GM18508 (cell line): ENCODE data around the gene TOGARAM1.
"Not testable (repeated sequence)": the region's sequence is repeated elsewhere in the genome, so short reads cannot be mapped to it uniquely, and the experiment has no call there.

Experiments
- ATAC-seq: cut with Tn5 transposase; IDR thresholded peaks from one replicate; pipeline ENCODE4 v1.9.1; 2021; ENCODE audit warnings: moderate number of reproducible peaks; ENCODE audit not compliant: insufficient read depth, unreplicated experiment

Gene TOGARAM1

GRCh38 chr14:45028107-45028626 is 66.2 kb downstream of the TOGARAM1 start:
- no peak for ATAC-seq

GRCh38 chr14:45034730-45035129 is 72.7 kb downstream of the TOGARAM1 start:
- ATAC-seq = no peak

DNA sequence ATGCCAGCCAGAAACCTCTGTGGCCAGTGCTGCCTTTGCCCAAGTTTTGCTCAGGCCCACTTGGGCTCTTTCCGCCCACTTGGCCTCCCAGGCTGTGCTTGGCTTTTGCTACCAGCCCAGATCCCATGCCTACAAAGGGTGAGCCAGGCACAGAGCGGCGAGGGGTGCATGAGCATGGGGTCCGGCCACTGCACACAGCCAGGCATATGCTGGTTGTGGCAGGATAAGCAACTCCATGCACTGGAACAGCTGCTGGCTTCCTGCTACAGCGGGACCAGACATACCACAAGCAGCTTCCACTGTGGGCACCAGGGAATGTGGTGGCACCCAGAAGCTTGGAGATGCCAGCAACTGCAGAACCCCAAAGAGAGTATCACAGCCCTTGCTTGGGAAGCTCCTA is 76.3 kb downstream of the TOGARAM1 start:
- ATAC-seq = no peak

- ATAC-seq = no peak
Observed at GRCh38 chr14:45038865-45039264, 76.9 kb downstream of the TOGARAM1 start.

GRCh38 chr14:45039390-45039789 is 77.4 kb downstream of the TOGARAM1 start:
- ATAC-seq = no peak

DNA sequence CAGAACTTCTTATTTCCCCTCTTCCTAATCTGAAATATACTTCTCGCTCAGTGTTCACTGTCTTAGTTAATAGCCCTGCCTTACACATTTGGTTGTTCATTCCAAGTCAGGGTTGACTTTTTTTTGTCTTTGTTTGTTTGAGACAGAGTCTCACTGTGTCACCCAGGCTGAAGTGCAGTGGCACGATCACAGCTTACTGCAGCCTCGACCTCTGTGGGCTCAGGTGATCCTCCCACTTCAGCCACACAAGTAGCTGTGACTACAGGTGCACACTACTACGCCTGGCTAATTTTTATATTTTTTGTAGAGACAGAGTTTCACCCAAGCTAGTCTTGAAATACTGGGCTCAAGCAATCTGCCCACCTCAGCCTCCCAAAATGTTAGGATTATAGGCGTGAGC is 79.7 kb downstream of the TOGARAM1 start:
- ATAC-seq = no peak

DNA sequence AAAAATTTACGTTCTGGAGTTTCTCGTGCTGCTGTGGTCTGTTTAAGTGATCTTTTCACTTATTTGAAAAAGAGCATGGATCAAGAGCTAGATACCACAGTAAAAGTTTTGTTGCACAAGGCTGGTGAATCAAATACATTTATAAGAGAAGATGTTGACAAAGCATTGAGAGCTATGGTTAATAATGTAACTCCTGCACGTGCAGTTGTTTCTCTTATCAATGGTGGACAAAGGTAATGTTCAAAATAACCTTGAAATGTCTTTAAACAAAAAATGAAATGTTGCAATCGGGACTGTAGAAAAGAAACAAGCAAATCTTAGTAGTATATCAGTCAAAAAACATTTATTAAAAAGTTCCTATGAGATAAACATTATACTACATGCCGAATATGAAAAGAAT is 82.6 kb downstream of the TOGARAM1 start:
- ATAC-seq = no peak

DNA sequence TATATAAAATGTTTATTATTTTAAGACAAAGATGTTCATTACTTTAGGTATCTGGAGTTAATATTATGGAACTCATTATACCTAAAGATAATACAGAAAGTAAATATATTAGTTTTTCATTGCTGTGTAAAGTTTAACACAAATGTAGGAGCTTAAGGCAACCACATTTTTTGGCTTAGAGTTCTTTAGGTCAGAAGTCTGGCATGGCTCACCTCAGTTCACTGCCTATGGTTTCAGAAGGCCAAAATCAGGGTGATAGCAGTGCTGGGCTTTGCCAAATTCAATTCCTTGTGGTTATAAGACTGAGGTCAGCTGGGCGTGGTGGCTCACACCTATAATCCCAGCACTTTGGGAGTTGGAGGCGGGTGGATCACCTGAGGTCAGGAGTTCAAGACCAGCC is 86.4 kb downstream of the TOGARAM1 start:
- ATAC-seq = no peak

DNA sequence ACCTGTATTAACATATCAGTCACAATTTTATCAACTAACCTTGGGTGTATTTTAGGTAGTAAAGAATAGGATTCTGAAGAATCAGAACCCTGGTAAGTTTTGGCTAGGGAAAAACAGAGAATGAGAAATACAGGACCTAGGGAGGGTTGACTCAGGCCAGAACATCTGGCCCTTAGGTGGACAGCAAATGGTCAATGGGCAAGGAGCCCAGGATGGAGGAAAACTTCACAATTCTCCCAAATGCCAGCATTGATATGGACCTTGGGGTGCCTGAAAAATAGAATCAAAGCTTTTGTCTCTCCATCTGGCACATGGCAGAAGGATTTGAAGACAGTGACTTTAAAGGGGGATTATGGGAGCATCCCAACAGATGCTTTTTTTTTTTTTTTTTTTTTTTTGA is 89.2 kb downstream of the TOGARAM1 start:
- ATAC-seq = no peak

- ATAC-seq = no peak
Observed at GRCh38 chr14:45051896-45052295, 89.9 kb downstream of the TOGARAM1 start.

GRCh38 chr14:45057349-45057748 is 95.4 kb downstream of the TOGARAM1 start:
- no peak for ATAC-seq

DNA sequence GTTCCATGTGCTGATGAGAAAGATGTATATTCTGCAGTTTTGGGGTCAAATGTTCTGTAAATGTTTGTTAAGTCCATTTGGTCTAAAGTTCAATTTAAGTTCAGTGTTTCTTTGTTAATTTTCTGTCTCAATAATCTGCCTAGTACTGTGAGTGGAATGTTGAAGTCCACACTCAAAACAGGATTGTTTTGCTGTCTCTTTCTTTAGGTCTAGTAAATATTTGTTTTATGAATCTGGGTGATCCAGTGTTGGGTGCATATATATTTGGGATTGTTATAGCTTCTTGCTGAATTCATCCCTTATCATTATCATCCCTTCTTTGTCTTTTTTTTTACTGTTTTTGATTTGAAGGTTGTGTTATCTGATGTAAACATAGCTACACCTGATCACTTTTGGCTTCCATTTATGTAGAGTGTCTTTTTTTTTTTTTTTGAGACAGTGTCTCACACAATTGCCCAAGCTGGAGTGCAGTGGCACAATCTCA is 95.9 kb downstream of the TOGARAM1 start:
- ATAC-seq = no peak

- ATAC-seq = no peak
Observed at GRCh38 chr14:45060551-45060950, 98.6 kb downstream of the TOGARAM1 start.

GRCh38 chr14:45065540-45065939 is 103.5 kb downstream of the TOGARAM1 start:
- no peak for ATAC-seq

GRCh38 chr14:45065956-45066355 is 104.0 kb downstream of the TOGARAM1 start:
- no peak for ATAC-seq

DNA sequence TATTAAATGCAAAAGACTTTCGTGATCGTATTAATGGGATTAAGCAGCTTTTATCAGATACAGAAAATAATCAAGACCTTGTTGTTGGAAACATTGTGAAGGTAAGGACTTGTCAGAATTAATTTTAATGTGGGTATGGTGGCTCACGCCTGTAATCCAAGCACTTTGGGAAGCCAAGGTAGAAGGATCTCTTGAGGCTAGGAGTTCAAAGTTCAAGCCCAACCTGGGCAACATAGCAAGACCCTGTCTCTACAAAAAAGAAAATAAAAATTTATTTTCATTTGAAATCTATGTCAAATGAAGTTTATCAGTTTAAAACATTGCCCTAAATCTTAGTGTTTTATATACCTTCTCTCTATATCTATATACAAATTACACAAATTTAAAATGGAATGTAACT is 104.7 kb downstream of the TOGARAM1 start:
- ATAC-seq = no peak

DNA sequence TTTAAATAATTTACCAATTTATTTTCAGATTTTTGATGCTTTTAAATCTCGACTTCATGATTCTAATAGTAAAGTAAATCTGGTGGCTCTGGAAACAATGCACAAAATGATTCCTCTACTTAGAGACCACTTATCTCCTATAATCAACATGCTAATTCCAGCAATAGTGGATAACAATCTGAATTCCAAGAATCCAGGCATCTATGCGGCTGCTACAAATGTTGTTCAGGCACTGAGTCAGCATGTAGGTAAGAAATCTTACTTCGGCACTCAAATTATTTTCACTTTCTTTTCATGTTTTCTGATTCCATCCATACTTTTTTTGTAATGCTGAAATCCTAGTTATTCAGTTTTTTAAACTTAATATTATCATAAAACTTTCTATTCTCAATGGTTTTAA is 106.4 kb downstream of the TOGARAM1 start:
- ATAC-seq = no peak

DNA sequence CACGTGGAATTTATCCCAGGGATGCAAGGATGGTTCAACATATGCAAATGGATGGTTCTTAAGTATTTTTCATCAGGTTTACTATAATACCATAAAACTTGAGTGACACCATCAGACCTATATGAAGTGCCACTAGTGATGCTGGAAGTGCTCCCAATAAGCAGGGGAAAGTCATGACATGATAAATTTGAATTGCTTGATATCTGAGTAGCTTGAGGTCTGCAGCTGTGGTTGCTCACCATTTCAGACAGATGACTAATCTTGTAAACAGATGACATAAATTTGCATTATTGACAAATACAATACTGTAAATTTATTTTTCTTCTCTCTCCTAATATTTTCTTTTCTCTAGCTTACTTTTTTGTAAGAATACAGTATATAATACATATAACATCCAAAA is 108.2 kb downstream of the TOGARAM1 start:
- no peak for ATAC-seq

DNA sequence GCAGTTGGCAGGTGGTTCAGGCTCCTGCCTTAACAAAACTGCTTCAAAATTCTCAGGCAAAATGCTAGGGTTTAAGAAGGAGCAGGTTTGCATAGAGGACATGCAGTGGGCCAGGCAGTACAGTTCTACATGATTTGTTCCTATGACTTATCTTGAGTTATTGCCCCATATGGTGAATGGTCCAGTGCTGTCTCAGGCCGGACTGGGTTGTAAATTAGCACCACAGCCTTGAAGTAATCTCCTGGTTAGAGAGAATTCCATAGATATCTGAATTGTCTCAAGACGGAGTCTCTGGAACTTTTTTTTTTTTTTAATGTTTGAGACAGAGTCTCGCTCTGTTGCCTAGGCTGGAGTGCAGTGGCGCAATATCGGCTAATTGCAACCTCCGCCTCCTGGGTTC is 110.1 kb downstream of the TOGARAM1 start:
- ATAC-seq = no peak

GRCh38 chr14:45073231-45073879 is 111.4 kb downstream of the TOGARAM1 start:
- ATAC-seq = no peak

DNA sequence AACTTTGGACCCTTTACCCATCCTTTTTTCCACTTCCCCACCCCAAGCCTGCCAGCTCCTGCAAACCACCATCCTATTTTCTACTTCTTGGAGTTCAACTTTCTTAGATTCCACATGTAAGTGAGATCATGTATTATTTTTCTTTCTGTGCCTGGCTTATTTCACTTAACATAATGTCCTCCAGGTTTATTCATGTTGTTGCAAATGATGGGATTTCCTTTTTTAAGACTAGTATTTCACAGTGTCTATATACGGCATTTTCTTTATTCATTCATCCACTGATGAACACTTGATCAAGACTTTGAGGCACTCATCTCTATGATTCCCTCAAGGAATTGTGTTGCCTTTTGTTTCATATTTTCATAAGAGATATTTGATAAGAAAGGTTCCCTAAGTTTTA is 116.3 kb downstream of the TOGARAM1 start:
- ATAC-seq = no peak

DNA sequence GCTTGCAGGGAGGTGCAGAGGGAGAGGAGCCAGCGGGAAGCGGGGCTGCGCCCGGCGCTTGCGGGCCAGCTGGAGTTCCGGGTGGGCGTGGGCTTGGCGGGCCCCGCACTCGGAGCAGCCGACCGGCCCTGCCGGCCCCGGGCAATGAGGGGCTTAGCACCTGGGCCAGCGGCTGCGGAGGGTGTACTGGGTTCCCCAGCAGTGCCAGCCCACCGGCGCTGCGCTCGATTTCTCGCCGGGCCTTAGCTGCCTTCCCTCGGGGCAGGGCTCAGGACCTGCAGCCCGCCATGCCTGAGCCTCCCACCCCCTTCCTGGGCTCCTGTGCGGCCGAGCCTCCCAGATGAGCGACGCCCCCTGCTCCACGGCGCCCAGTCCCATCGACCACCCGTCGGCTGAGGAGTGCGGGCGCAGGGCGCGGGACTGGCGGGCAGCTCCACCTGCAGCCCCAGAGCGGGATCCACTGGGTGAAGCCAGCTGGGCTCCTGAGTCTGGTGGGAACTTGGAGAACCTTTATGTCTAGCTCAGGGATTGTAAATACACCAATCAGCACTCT is 118.5 kb downstream of the TOGARAM1 start:
- not testable (repeated sequence) for ATAC-seq
